Vagina (tissue), 2 donors: Measurements from ENCODE around the gene DDX46.

Experiments used
- CTCF ChIP-seq, 3 experiments: fragments of 450-650 bp in 2 of 3; fragments of 200-600 bp in 1 of 3; sonication (generic) in 1 of 3; IDR thresholded peaks; one replicate each; pipeline ENCODE4 v1.5.1; 2017 to 2019; ENCODE audit warnings: antibody characterized with exemption in 3 of 3, mild to moderate bottlenecking in 2 of 3, moderate library complexity in 2 of 3
- POLR2A ChIP-seq, 2 donors: fragments of 450-650 bp; IDR thresholded peaks; one replicate each; pipeline ENCODE4 v1.6.1; 2017; ENCODE audit warnings: antibody characterized with exemption in 2 of 2, mild to moderate bottlenecking in 2 of 2, moderate library complexity in 2 of 2
- POLR2AphosphoS5 ChIP-seq, 2 donors: sonication (generic); formaldehyde crosslinking; IDR thresholded peaks; one replicate each; pipeline ENCODE4 v1.9.0; 2017; ENCODE audit warnings: antibody characterized with exemption in 2 of 2, mild to moderate bottlenecking in 2 of 2, low read depth in 1 of 2; ENCODE audit not compliant: insufficient read depth in 1 of 2

DNA sequence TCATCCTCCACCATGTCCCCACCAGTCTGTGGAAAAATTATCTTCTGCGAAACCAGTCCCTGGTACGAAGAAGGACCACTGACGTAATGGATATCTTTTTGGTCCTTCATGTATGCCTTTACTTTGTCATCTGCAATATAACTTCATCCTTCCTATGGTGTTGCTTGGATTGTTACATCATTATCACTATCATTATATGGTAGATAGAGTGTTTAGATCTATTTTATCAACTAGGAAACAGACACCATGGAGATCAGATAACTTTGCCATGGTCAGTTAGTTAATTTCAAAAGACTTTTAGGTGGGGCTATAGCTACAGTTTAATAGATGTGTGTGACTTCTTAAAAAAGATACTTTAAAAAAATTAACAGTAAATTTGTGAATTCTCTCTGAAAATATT lies 44.0 kb upstream of the DDX46 start:
- no peak for TF ChIP-seq POLR2A (IDR thresholded peaks at IDR 0.05)
- TF ChIP-seq CTCF (IDR thresholded peaks at IDR 0.05) = no peak
- TF ChIP-seq POLR2AphosphoS5 (IDR thresholded peaks at IDR 0.05; ENCODE audit: insufficient read depth in 1 of 2, low read depth in 1 of 2) = no peak
